NOMO-1 (cell line): ENCODE results near the gene MAD2L2.

Experiments used
- DNase-seq, 2 experiments: peaks; one replicate each; lab custom pipeline; 2025; ENCODE audit not compliant: unreplicated experiment in 2 of 2; lab: John Stamatoyannopoulos, UW

Gene MAD2L2

GRCh38 chr1:11638121-11638520 lies 42.8 kb downstream of the MAD2L2 start:
- DNase-seq = no peak

- DNase-seq = no peak
Measured at GRCh38 chr1:11634365-11635192, 46.4 kb downstream of the MAD2L2 start.

- DNase-seq = no peak
Measured at GRCh38 chr1:11629184-11630016, 51.5 kb downstream of the MAD2L2 start.

- no peak for DNase-seq
Measured at GRCh38 chr1:11628767-11629166, 52.2 kb downstream of the MAD2L2 start.

- DNase-seq = no peak
Measured at GRCh38 chr1:11626551-11626950, 54.4 kb downstream of the MAD2L2 start.
